SK-N-SH (cell line): Measurements from ENCODE around the gene ZNF14. TPM values are rescaled to one million over a fixed set of nuclear protein-coding genes. Genes with fewer than 3 reads are reported as not detected.

Experiments used
- CTCF ChIA-PET: fragments of 300-600, 350-600 bp; formaldehyde crosslinking; extraction: SDS; loops from one replicate; lab custom pipeline; 2021; lab: Yijun Ruan, JAX
- POLR2A ChIA-PET: fragments of 350-600 bp; sonication (Branson Sonifier 250); formaldehyde crosslinking; extraction: SDS; loops from one replicate; lab custom pipeline; 2020; ENCODE audit warnings: antibody characterized with exemption, inconsistent platforms; lab: Yijun Ruan, JAX
- DNase-seq: peaks from one replicate; pipeline ENCODE4 v3.0.0; 2012
- H2AFZ ChIP-seq: fragments of 200-600 bp; sonication (generic); 2 replicates; pipeline ENCODE4 v1.8.1; 2016; ENCODE audit warnings: antibody characterized with exemption, mild to moderate bottlenecking, low read depth
- H3F3A ChIP-seq: fragments of 200-600 bp; sonication (generic); replicated peaks from 2 replicates; pipeline ENCODE3; 2016; ENCODE audit warnings: antibody characterized with exemption, mild to moderate bottlenecking; ENCODE audit not compliant: insufficient read depth
- H3K27ac ChIP-seq, 2 experiments: fragments of 200-500 bp in 1 of 2; fragments of 200-600 bp in 1 of 2; sonication (Bioruptor generic) in 1 of 2; sonication (generic), shearing (Covaris generic) in 1 of 2; 2 replicates each; pipeline versions ENCODE4 v1.5.1 to v1.6.1; 2014 to 2016; ENCODE audit warnings: low read depth in 2 of 2, inconsistent platforms in 1 of 2, low read length in 1 of 2, mild to moderate bottlenecking in 1 of 2, mixed read lengths in 1 of 2
- H3K27me3 ChIP-seq: fragments of 200-600 bp; sonication (generic), shearing (Covaris generic); 2 replicates; pipeline ENCODE4 v1.6.1; 2016; ENCODE audit warnings: mixed run types; ENCODE audit not compliant: insufficient read depth
- H3K36me3 ChIP-seq, 2 experiments: fragments of 200-500 bp in 1 of 2; fragments of 200-600 bp in 1 of 2; sonication (Bioruptor generic) in 1 of 2; sonication (generic) in 1 of 2; replicated peaks in 1 of 2; 2 replicates each; pipeline versions ENCODE3 to v1.5.1; 2014 to 2016; ENCODE audit warnings: low read length in 1 of 2, mild to moderate bottlenecking in 1 of 2; ENCODE audit not compliant: insufficient read depth in 2 of 2, control insufficient read depth in 1 of 2
- H3K4me1 ChIP-seq, 2 experiments: fragments of 200-500 bp in 1 of 2; fragments of 200-600 bp in 1 of 2; sonication (Bioruptor generic) in 1 of 2; sonication (generic), shearing (Covaris generic) in 1 of 2; 2 replicates each; pipeline versions ENCODE4 v1.5.1 to v1.6.1; 2014 to 2016; ENCODE audit warnings: low read depth in 1 of 2, low read length in 1 of 2, mixed run types in 1 of 2; ENCODE audit not compliant: insufficient read depth in 2 of 2, control insufficient read depth in 1 of 2
- H3K4me2 ChIP-seq: fragments of 200-600 bp; sonication (generic), shearing (Covaris generic); 2 replicates; pipeline ENCODE4 v1.6.1; 2017; ENCODE audit warnings: mixed run types
- H3K4me3 ChIP-seq, 2 experiments: fragments of 200-500 bp in 1 of 2; fragments of 200-600 bp in 1 of 2; sonication (Bioruptor generic) in 1 of 2; sonication (generic), shearing (Covaris generic) in 1 of 2; 2 replicates each; pipeline versions ENCODE4 v1.5.1 to v1.8.1; 2014 to 2016; ENCODE audit warnings: low read depth in 2 of 2, inconsistent platforms in 1 of 2, low read length in 1 of 2, mild to moderate bottlenecking in 1 of 2, mixed read lengths in 1 of 2, moderate library complexity in 1 of 2
- H3K79me2 ChIP-seq: fragments of 200-600 bp; sonication (generic); 2 replicates; pipeline ENCODE4 v1.8.1; 2017; ENCODE audit warnings: mild to moderate bottlenecking; ENCODE audit not compliant: insufficient read depth
- H3K9ac ChIP-seq: fragments of 200-600 bp; sonication (generic); 2 replicates; pipeline ENCODE4 v1.6.1; 2017; ENCODE audit warnings: mixed run types
- H3K9me2 ChIP-seq: fragments of 200-600 bp; sonication (generic); 2 replicates; pipeline ENCODE4 v1.6.1; 2017; ENCODE audit warnings: mixed run types
- H3K9me3 ChIP-seq: fragments of 200-600 bp; sonication (generic); 2 replicates; pipeline ENCODE4 v1.6.1; 2017; ENCODE audit warnings: mixed run types, mild to moderate bottlenecking, moderate library complexity
- H4K20me1 ChIP-seq: fragments of 200-600 bp; sonication (generic); 2 replicates; pipeline ENCODE4 v1.6.1; 2017; ENCODE audit warnings: mild to moderate bottlenecking, mixed run types; ENCODE audit not compliant: insufficient read depth
- CHD2 ChIP-seq: fragments of 150-350 bp; IDR thresholded peaks from 2 replicates; pipeline ENCODE4 v1.6.1; 2018; ENCODE audit warnings: low read length; ENCODE audit not compliant: partially characterized antibody
- ELF1 ChIP-seq: IDR thresholded peaks from 2 replicates; pipeline ENCODE4 v1.4.0; 2012
- EZH2phosphoT487 ChIP-seq: fragments of 200-600 bp; sonication (generic); IDR thresholded peaks from 2 replicates; pipeline ENCODE4 v1.6.1; 2017; ENCODE audit warnings: low read depth, mixed run types, mild to moderate bottlenecking, antibody characterized with exemption, moderate library complexity, borderline replicate concordance
- FOXJ3 ChIP-seq: sonication (generic); formaldehyde crosslinking; IDR thresholded peaks from 2 replicates; pipeline ENCODE4 v1.5.1; 2020; ENCODE audit warnings: mild to moderate bottlenecking, missing genetic modification reagents
- GATA2 ChIP-seq: sonication (generic); formaldehyde crosslinking; IDR thresholded peaks from 2 replicates; pipeline ENCODE4 v1.5.0; 2020; ENCODE audit warnings: mild to moderate bottlenecking, missing genetic modification reagents
- IRF3 ChIP-seq: fragments of 150-350 bp; IDR thresholded peaks from 2 replicates; pipeline ENCODE4 v1.6.1; 2016; ENCODE audit warnings: mild to moderate bottlenecking, low read depth, low read length
- MAX ChIP-seq: IDR thresholded peaks from 2 replicates; pipeline ENCODE4 v1.4.0; 2012; ENCODE audit warnings: low read depth
- MEF2A ChIP-seq: IDR thresholded peaks from 2 replicates; pipeline ENCODE4 v1.4.0; 2012; ENCODE audit warnings: low read depth, borderline replicate concordance
- NFIC ChIP-seq: IDR thresholded peaks from 2 replicates; pipeline ENCODE4 v1.4.0; 2012; ENCODE audit warnings: borderline replicate concordance
- POLR2AphosphoS5 ChIP-seq: IDR thresholded peaks from 2 replicates; pipeline ENCODE4 v1.6.1; 2012; ENCODE audit warnings: low read depth, low read length
- RFX5 ChIP-seq: IDR thresholded peaks from 2 replicates; pipeline ENCODE4 v1.6.1; 2012; ENCODE audit warnings: mild to moderate bottlenecking, improper control_type of control experiment, low read length
- RXRA ChIP-seq: IDR thresholded peaks from 2 replicates; pipeline ENCODE4 v1.4.0; 2012; ENCODE audit warnings: low read depth, mild to moderate bottlenecking, borderline replicate concordance
- SIN3A ChIP-seq: IDR thresholded peaks from 2 replicates; pipeline ENCODE4 v1.6.1; 2012; ENCODE audit warnings: low read depth, mild to moderate bottlenecking, low read length, moderate library complexity, borderline replicate concordance
- SMC3 ChIP-seq: IDR thresholded peaks from 2 replicates; pipeline ENCODE4 v1.6.1; 2012; ENCODE audit warnings: low read depth, low read length, improper control_type of control experiment
- TAF1 ChIP-seq: IDR thresholded peaks from 2 replicates; pipeline ENCODE4 v1.6.1; 2012; ENCODE audit warnings: low read depth, mild to moderate bottlenecking, low read length, moderate library complexity, borderline replicate concordance
- TEAD4 ChIP-seq: IDR thresholded peaks from 2 replicates; pipeline ENCODE4 v1.4.0; 2012; ENCODE audit warnings: mild to moderate bottlenecking, borderline replicate concordance; ENCODE audit not compliant: insufficient read depth
- ZBTB33 ChIP-seq: IDR thresholded peaks from 2 replicates; pipeline ENCODE4 v1.4.0; 2012; ENCODE audit warnings: low read depth, borderline replicate concordance
- WGBS: methylation state at CpG from one replicate; pipeline ENCODE4 v1.1.6; 2017; ENCODE audit warnings: low lambda C conversion rate; 5-methylcytosine and 5-hydroxymethylcytosine counted together
- polyA plus RNA-seq, 3 experiments: library from polyadenylated mRNA; depleted of rRNA; stranded (reverse); fragments of >200 nt; gene quantifications; 2 replicates each; pipeline ENCODE4 v1.2.3, GENCODE V29; 2012
- TF ChIP-seq, protein P1 (sequence below): IDR thresholded peaks from 2 replicates; pipeline ENCODE4 v1.6.1; 2012; ENCODE audit warnings: mild to moderate bottlenecking, low read depth, low read length, moderate library complexity
- TF ChIP-seq, protein P2 (sequence below): IDR thresholded peaks from 2 replicates; pipeline ENCODE4; 2012
- TF ChIP-seq, protein P3 (sequence below): fragments of 200-600 bp; sonication (generic); IDR thresholded peaks from 2 replicates; pipeline ENCODE4 v1.6.1; 2017; ENCODE audit warnings: antibody characterized with exemption, mild to moderate bottlenecking, moderate library complexity

Gene ZNF14
- polyA plus RNA-seq, 1 of the 3 experiments (the other 2 are of a cell fraction) = 1.1 TPM

GRCh38 chr19:19747357-19748220, 14.7 kb upstream of the ZNF14 start:
- no peaks in the 10 kb centered on the region for H3K27me3 ChIP-seq
- no peak overlapping the region for H3K4me2 ChIP-seq
- H3K9me2 ChIP-seq = no peaks in the 10 kb centered on the region
- H2AFZ ChIP-seq = no peak overlapping the region
- ChIA-PET CTCF (interaction anchor here (1.2 to 1.3 kb wide), 2 partner anchors 9 to 10 kb away, joined by 3 read pairs; no protein-coding TSS in a partner anchor), POLR2A (interaction anchor here (0.6 kb wide), 1 partner anchor 12 kb away, joined by 4 read pairs; no protein-coding TSS in a partner anchor)
- H3K9ac ChIP-seq = no peak overlapping the region
- H3K27ac ChIP-seq = no peak overlapping the region
- H4K20me1 ChIP-seq = no peaks in the 10 kb centered on the region
- DNase-seq = no peak
- no peaks in the 10 kb centered on the region for H3K4me1 ChIP-seq
- no peaks in the 10 kb centered on the region for H3F3A ChIP-seq
- no peaks in the 10 kb centered on the region for H3K36me3 ChIP-seq
- TF ChIP-seq GATA2 (CRISPR knock-in tag) (no peak), MEF2A (no peak), SMC3 (no peak), IRF3 (no peak), ELF1 (no peak), POLR2AphosphoS5 (no peak), RXRA (no peak), ZBTB33 (no peak), CHD2 (no peak), EZH2phosphoT487 (no peak), SIN3A (no peak), NFIC (no peak), FOXJ3 (no peak), TAF1 (no peak), TEAD4 (no peak), MAX (no peak), RFX5 (no peak)
- TF ChIP-seq, protein P1, sequence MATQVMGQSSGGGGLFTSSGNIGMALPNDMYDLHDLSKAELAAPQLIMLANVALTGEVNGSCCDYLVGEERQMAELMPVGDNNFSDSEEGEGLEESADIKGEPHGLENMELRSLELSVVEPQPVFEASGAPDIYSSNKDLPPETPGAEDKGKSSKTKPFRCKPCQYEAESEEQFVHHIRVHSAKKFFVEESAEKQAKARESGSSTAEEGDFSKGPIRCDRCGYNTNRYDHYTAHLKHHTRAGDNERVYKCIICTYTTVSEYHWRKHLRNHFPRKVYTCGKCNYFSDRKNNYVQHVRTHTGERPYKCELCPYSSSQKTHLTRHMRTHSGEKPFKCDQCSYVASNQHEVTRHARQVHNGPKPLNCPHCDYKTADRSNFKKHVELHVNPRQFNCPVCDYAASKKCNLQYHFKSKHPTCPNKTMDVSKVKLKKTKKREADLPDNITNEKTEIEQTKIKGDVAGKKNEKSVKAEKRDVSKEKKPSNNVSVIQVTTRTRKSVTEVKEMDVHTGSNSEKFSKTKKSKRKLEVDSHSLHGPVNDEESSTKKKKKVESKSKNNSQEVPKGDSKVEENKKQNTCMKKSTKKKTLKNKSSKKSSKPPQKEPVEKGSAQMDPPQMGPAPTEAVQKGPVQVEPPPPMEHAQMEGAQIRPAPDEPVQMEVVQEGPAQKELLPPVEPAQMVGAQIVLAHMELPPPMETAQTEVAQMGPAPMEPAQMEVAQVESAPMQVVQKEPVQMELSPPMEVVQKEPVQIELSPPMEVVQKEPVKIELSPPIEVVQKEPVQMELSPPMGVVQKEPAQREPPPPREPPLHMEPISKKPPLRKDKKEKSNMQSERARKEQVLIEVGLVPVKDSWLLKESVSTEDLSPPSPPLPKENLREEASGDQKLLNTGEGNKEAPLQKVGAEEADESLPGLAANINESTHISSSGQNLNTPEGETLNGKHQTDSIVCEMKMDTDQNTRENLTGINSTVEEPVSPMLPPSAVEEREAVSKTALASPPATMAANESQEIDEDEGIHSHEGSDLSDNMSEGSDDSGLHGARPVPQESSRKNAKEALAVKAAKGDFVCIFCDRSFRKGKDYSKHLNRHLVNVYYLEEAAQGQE = no peak
- TF ChIP-seq, protein P2, sequence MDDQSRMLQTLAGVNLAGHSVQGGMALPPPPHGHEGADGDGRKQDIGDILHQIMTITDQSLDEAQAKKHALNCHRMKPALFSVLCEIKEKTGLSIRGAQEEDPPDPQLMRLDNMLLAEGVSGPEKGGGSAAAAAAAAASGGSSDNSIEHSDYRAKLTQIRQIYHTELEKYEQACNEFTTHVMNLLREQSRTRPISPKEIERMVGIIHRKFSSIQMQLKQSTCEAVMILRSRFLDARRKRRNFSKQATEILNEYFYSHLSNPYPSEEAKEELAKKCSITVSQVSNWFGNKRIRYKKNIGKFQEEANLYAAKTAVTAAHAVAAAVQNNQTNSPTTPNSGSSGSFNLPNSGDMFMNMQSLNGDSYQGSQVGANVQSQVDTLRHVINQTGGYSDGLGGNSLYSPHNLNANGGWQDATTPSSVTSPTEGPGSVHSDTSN = no peak
- TF ChIP-seq, protein P3, sequence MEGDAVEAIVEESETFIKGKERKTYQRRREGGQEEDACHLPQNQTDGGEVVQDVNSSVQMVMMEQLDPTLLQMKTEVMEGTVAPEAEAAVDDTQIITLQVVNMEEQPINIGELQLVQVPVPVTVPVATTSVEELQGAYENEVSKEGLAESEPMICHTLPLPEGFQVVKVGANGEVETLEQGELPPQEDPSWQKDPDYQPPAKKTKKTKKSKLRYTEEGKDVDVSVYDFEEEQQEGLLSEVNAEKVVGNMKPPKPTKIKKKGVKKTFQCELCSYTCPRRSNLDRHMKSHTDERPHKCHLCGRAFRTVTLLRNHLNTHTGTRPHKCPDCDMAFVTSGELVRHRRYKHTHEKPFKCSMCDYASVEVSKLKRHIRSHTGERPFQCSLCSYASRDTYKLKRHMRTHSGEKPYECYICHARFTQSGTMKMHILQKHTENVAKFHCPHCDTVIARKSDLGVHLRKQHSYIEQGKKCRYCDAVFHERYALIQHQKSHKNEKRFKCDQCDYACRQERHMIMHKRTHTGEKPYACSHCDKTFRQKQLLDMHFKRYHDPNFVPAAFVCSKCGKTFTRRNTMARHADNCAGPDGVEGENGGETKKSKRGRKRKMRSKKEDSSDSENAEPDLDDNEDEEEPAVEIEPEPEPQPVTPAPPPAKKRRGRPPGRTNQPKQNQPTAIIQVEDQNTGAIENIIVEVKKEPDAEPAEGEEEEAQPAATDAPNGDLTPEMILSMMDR = no peak
- no peaks in the 10 kb centered on the region for H3K79me2 ChIP-seq
- WGBS = 24% methylated on average over 3 of the region's 13 CpGs
- no peaks in the 10 kb centered on the region for H3K9me3 ChIP-seq
- no peak overlapping the region for H3K4me3 ChIP-seq
